ENCODE data around the gene CXCR2.

- TF ChIP-seq, protein P1, sequence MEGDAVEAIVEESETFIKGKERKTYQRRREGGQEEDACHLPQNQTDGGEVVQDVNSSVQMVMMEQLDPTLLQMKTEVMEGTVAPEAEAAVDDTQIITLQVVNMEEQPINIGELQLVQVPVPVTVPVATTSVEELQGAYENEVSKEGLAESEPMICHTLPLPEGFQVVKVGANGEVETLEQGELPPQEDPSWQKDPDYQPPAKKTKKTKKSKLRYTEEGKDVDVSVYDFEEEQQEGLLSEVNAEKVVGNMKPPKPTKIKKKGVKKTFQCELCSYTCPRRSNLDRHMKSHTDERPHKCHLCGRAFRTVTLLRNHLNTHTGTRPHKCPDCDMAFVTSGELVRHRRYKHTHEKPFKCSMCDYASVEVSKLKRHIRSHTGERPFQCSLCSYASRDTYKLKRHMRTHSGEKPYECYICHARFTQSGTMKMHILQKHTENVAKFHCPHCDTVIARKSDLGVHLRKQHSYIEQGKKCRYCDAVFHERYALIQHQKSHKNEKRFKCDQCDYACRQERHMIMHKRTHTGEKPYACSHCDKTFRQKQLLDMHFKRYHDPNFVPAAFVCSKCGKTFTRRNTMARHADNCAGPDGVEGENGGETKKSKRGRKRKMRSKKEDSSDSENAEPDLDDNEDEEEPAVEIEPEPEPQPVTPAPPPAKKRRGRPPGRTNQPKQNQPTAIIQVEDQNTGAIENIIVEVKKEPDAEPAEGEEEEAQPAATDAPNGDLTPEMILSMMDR (IDR thresholded peaks at IDR 0.05): no peak
- no peak for TF ChIP-seq POLR2A (IDR thresholded peaks at IDR 0.05)
These were observed 12.2 kb downstream of the CXCR2 start for GRCh38 chr2:218138047-218138446.

All from uterus (tissue), 2 donors.